ENCODE results near the gene MIP.

DNA sequence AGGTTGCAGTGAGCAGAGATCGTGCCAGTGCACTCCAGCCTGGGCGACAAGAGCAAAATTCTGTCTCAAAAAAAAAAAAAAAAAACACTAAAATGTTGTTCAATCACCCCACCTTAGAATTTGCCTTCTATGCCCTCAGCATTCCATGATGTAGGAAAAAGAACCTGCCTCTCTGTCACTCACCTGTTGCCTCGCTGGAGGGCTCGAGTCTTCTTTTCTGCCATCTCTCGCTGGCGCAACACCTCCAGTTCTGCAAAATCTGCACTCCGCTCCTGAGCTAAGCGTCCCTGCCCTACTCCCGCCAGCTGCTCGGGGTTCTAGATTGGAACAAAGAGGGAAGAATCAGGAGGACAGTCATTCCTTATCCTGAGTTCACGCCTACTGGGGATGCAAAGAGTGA, 23.2 kb downstream of the MIP start:
- TF ChIP-seq POLR2A (IDR thresholded peaks at IDR 0.05): no peak
- TF ChIP-seq POLR2AphosphoS5 (IDR thresholded peaks at IDR 0.05; ENCODE audit: insufficient read depth in 1 of 2, low read depth in 1 of 2): no peak

All from vagina (tissue), 2 donors.